H1 (cell line): ENCODE results near the gene DDX31. TPM values are rescaled to one million over a fixed set of nuclear protein-coding genes. Genes with fewer than 3 reads are reported as not detected.

Source experiments
- HDAC2 ChIP-seq, 2 experiments: fragments of 300-600 bp in 1 of 2; sonication (generic) in 1 of 2; IDR thresholded peaks; 2 replicates each; pipeline ENCODE4 v1.6.1; 2011 to 2012; ENCODE audit warnings: low read depth in 2 of 2, low read length in 2 of 2, mild to moderate bottlenecking in 2 of 2, moderate library complexity in 2 of 2, borderline replicate concordance in 1 of 2, inconsistent platforms in 1 of 2
- KDM4A ChIP-seq: IDR thresholded peaks from one replicate; pipeline ENCODE4 v1.7.1; 2012; ENCODE audit warnings: low read depth, mild to moderate bottlenecking, moderate library complexity, low read length, inconsistent platforms; ENCODE audit not compliant: severe bottlenecking
- MAFK ChIP-seq: IDR thresholded peaks from 2 replicates; pipeline ENCODE4 v1.6.1; 2012; ENCODE audit warnings: low read depth, mild to moderate bottlenecking, improper control_type of control experiment, low read length
- SIN3A ChIP-seq, 2 experiments: IDR thresholded peaks in 1 of 2; conservative IDR thresholded peaks in 1 of 2; 2 replicates each; pipeline ENCODE4 v1.6.1; 2011 to 2012; ENCODE audit warnings: low read length in 2 of 2, improper control_type of control experiment in 1 of 2, low read depth in 1 of 2, mild to moderate bottlenecking in 1 of 2
- SRF ChIP-seq: IDR thresholded peaks from 2 replicates; pipeline ENCODE4 v1.6.1; 2011; ENCODE audit warnings: mild to moderate bottlenecking, low read depth, low read length, moderate library complexity
- polyA plus RNA-seq, 7 experiments: library from polyadenylated mRNA; depleted of rRNA in 3 of 7; stranded (reverse) in 5 of 7; unstranded in 2 of 7; fragments of >200 nt in 5 of 7; fragments of 200-250 nt in 2 of 7; gene quantifications; 1 replicate in 5 of 7; 2 replicates in 1 of 7; 4 replicates in 1 of 7; pipeline versions ENCODE4 v1.2.1 to v1.2.3, GENCODE V29; 2011 to 2013; ENCODE audit warnings: missing spikeins in 2 of 7, mixed read lengths in 2 of 7
- total RNA-seq: library from RNA; stranded (reverse); fragmentation: NEBNext Ultra II Directional; extraction: Animal tissue kit (Norgen Biotek cat#: 25700); gene quantifications from 2 replicates; pipeline ENCODE4 v1.2.1, GENCODE V29; 2021
- TF ChIP-seq, protein P1 (sequence below): fragments of 300-600 bp; sonication (generic); IDR thresholded peaks from 2 replicates; pipeline ENCODE4 v1.7.1; 2012; ENCODE audit warnings: low read length, moderate library complexity, mild to moderate bottlenecking, inconsistent platforms; ENCODE audit not compliant: insufficient replicate concordance
- TF ChIP-seq, protein P2 (sequence below): IDR thresholded peaks from 2 replicates; pipeline ENCODE4 v1.6.1; 2011; ENCODE audit warnings: low read depth, mild to moderate bottlenecking, low read length; ENCODE audit not compliant: insufficient read depth

The DDX31 gene
- total and polyA plus RNA-seq, 2 of the 8 experiments (the other 6 are each of a cell fraction or from before 2014, with no cell fraction given) = 9.5 to 23.7 TPM

DNA sequence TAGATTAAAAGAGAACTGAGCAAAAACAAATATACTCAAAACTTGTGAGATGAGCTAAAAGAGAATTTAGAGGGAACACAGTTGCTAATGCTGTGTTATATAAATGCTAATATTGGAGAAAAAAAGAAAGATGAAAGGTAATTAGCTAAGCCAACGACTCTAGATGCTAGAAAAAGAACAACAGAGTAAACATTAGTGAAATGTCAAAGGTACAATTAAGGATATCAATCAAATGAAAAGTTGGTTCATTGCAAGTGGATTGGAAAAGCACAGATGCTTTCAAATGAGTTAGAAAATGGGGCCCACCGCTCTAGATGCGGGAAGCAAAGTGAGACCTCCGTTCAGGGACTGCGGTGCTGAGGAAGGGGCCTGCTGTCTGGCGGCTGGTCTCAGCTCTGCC, 105.3 kb downstream of the DDX31 start (continued):
- TF ChIP-seq, protein P1, sequence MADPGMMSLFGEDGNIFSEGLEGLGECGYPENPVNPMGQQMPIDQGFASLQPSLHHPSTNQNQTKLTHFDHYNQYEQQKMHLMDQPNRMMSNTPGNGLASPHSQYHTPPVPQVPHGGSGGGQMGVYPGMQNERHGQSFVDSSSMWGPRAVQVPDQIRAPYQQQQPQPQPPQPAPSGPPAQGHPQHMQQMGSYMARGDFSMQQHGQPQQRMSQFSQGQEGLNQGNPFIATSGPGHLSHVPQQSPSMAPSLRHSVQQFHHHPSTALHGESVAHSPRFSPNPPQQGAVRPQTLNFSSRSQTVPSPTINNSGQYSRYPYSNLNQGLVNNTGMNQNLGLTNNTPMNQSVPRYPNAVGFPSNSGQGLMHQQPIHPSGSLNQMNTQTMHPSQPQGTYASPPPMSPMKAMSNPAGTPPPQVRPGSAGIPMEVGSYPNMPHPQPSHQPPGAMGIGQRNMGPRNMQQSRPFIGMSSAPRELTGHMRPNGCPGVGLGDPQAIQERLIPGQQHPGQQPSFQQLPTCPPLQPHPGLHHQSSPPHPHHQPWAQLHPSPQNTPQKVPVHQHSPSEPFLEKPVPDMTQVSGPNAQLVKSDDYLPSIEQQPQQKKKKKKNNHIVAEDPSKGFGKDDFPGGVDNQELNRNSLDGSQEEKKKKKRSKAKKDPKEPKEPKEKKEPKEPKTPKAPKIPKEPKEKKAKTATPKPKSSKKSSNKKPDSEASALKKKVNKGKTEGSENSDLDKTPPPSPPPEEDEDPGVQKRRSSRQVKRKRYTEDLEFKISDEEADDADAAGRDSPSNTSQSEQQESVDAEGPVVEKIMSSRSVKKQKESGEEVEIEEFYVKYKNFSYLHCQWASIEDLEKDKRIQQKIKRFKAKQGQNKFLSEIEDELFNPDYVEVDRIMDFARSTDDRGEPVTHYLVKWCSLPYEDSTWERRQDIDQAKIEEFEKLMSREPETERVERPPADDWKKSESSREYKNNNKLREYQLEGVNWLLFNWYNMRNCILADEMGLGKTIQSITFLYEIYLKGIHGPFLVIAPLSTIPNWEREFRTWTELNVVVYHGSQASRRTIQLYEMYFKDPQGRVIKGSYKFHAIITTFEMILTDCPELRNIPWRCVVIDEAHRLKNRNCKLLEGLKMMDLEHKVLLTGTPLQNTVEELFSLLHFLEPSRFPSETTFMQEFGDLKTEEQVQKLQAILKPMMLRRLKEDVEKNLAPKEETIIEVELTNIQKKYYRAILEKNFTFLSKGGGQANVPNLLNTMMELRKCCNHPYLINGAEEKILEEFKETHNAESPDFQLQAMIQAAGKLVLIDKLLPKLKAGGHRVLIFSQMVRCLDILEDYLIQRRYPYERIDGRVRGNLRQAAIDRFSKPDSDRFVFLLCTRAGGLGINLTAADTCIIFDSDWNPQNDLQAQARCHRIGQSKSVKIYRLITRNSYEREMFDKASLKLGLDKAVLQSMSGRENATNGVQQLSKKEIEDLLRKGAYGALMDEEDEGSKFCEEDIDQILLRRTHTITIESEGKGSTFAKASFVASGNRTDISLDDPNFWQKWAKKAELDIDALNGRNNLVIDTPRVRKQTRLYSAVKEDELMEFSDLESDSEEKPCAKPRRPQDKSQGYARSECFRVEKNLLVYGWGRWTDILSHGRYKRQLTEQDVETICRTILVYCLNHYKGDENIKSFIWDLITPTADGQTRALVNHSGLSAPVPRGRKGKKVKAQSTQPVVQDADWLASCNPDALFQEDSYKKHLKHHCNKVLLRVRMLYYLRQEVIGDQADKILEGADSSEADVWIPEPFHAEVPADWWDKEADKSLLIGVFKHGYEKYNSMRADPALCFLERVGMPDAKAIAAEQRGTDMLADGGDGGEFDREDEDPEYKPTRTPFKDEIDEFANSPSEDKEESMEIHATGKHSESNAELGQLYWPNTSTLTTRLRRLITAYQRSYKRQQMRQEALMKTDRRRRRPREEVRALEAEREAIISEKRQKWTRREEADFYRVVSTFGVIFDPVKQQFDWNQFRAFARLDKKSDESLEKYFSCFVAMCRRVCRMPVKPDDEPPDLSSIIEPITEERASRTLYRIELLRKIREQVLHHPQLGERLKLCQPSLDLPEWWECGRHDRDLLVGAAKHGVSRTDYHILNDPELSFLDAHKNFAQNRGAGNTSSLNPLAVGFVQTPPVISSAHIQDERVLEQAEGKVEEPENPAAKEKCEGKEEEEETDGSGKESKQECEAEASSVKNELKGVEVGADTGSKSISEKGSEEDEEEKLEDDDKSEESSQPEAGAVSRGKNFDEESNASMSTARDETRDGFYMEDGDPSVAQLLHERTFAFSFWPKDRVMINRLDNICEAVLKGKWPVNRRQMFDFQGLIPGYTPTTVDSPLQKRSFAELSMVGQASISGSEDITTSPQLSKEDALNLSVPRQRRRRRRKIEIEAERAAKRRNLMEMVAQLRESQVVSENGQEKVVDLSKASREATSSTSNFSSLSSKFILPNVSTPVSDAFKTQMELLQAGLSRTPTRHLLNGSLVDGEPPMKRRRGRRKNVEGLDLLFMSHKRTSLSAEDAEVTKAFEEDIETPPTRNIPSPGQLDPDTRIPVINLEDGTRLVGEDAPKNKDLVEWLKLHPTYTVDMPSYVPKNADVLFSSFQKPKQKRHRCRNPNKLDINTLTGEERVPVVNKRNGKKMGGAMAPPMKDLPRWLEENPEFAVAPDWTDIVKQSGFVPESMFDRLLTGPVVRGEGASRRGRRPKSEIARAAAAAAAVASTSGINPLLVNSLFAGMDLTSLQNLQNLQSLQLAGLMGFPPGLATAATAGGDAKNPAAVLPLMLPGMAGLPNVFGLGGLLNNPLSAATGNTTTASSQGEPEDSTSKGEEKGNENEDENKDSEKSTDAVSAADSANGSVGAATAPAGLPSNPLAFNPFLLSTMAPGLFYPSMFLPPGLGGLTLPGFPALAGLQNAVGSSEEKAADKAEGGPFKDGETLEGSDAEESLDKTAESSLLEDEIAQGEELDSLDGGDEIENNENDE = no peak
- TF ChIP-seq SRF (no peak), SIN3A (conservative IDR thresholded peaks at IDR 0.05 in 1 of 2, IDR thresholded peaks at IDR 0.05 in 1 of 2; ENCODE audit: low read depth in 1 of 2, low read length in 2 of 2) (no peak), MAFK (no peak), HDAC2 (IDR thresholded peaks at IDR 0.05; ENCODE audit: borderline replicate concordance in 1 of 2, low read depth in 2 of 2, low read length in 2 of 2) (no peak), KDM4A (no peak)
- TF ChIP-seq, protein P2, sequence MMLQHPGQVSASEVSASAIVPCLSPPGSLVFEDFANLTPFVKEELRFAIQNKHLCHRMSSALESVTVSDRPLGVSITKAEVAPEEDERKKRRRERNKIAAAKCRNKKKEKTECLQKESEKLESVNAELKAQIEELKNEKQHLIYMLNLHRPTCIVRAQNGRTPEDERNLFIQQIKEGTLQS = no peak
